Measurements from ENCODE around the gene ZNF580. TPM values are rescaled to one million over a fixed set of nuclear protein-coding genes. Genes with fewer than 3 reads are reported as not detected.

Gene ZNF580
- total and polyA plus RNA-seq, 10 of the 15 experiments (the other 5 are each of a cell fraction or from before 2014, with no cell fraction given) = 2.3 to 31.8 (median 10.0) TPM

GRCh38 chr19:55690109-55690768 lies 49.4 kb downstream of the ZNF580 start:
- TF ChIP-seq BRCA1 (IDR thresholded peaks at IDR 0.05; ENCODE audit: low read depth, low read length) (no peak), PAX5 (IDR thresholded peaks at IDR 0.05; ENCODE audit: borderline replicate concordance, low read depth, low read length) (peak; percentile 79; the same call in 1 of the 2 replicates), SRF (IDR thresholded peaks at IDR 0.05; ENCODE audit: low read depth in 2 of 2, low read length in 2 of 2) (no peak)
- DNase-seq (ENCODE audit: low read depth, low spot score) = no peak
- ATAC-seq = no peak
- Histone ChIP-seq H4K20me1 (ENCODE audit: control insufficient read depth, insufficient read depth) (peaks cover 5% of the 10 kb centered on the region; the same call in 1 of the 2 replicates), H3K4me2 (ENCODE audit: control insufficient read depth, insufficient read depth) (no peak overlapping the region), H3K27me3 (replicated peaks in 1 of 2; ENCODE audit: control insufficient read depth in 2 of 2, insufficient read depth in 2 of 2, low read length in 1 of 2) (no peaks in the 10 kb centered on the region), H3K4me1 (ENCODE audit: control insufficient read depth, insufficient read depth, low read length) (no peaks in the 10 kb centered on the region), H3K4me3 (no peak overlapping the region), H3K27ac (ENCODE audit: control insufficient read depth, insufficient read depth) (no peak overlapping the region), H3K36me3 (ENCODE audit: control insufficient read depth in 2 of 2, insufficient read depth in 2 of 2, low read length in 1 of 2) (peaks cover 12 to 51% of the 10 kb centered on the region in 2 experiments; a peak in 3 of 4 replicates), H2AFZ (ENCODE audit: control insufficient read depth, low read depth, low read length) (no peak overlapping the region), H3K9ac (ENCODE audit: control insufficient read depth, insufficient read depth, low read length) (no peak overlapping the region), H3K79me2 (ENCODE audit: control insufficient read depth, insufficient read depth, low read length) (peaks cover 2% of the 10 kb centered on the region), H3K9me3 (replicated peaks; ENCODE audit: control insufficient read depth, insufficient read depth, low read length) (no peaks in the 10 kb centered on the region)
- SMC1A ChIA-PET (ENCODE audit: uncharacterized antibody, unreplicated experiment) = no interaction called here
- in situ Hi-C loops (cut with MboI) = no loop called here
- POLR2A ChIA-PET = no interaction called here
- no peak for FAIRE-seq
- intact Hi-C loops (cut with micrococcal nuclease; ENCODE audit: unreplicated experiment) = no loop called here
- WGBS (ENCODE audit: insufficient coverage, insufficient replicate concordance, low lambda C conversion rate, missing lambda C conversion rate) = 93% methylated on average over 25 of the region's 25 CpGs
- BruUV-seq (replicated peaks) = no TSS peak
- CTCF ChIA-PET = no interaction called here
- RAD21 ChIA-PET (ENCODE audit: unreplicated experiment) = no interaction called here

- DNase-seq (ENCODE audit: low read depth, low spot score) = no peak
Observed at GRCh38 chr19:55690769-55691545, 50.2 kb downstream of the ZNF580 start.

More at GRCh38 chr19:55690769-55691545, 50.2 kb downstream of the ZNF580 start:
- Histone ChIP-seq H3K4me2 (ENCODE audit: control insufficient read depth, insufficient read depth) (no peak overlapping the region), H3K4me3 (no peak overlapping the region), H2AFZ (ENCODE audit: control insufficient read depth, low read depth, low read length) (no peak overlapping the region), H4K20me1 (ENCODE audit: control insufficient read depth, insufficient read depth) (peaks cover 5% of the 10 kb centered on the region; the same call in 1 of the 2 replicates), H3K79me2 (ENCODE audit: control insufficient read depth, insufficient read depth, low read length) (peaks cover 2% of the 10 kb centered on the region; the same call in 1 of the 2 replicates), H3K9me3 (replicated peaks; ENCODE audit: control insufficient read depth, insufficient read depth, low read length) (no peaks in the 10 kb centered on the region), H3K27ac (ENCODE audit: control insufficient read depth, insufficient read depth) (no peak overlapping the region), H3K4me1 (ENCODE audit: control insufficient read depth, insufficient read depth, low read length) (no peaks in the 10 kb centered on the region), H3K27me3 (replicated peaks in 1 of 2; ENCODE audit: control insufficient read depth in 2 of 2, insufficient read depth in 2 of 2, low read length in 1 of 2) (no peaks in the 10 kb centered on the region), H3K9ac (ENCODE audit: control insufficient read depth, insufficient read depth, low read length) (no peak overlapping the region), H3K36me3 (ENCODE audit: control insufficient read depth in 2 of 2, insufficient read depth in 2 of 2, low read length in 1 of 2) (peaks cover 9 to 48% of the 10 kb centered on the region in 2 experiments; a peak in 3 of 4 replicates)
- ChIA-PET RAD21 (ENCODE audit: unreplicated experiment) (no interaction called here), POLR2A (no interaction called here), SMC1A (ENCODE audit: uncharacterized antibody, unreplicated experiment) (no interaction called here), CTCF (no interaction called here)
- ATAC-seq (no peak), FAIRE-seq (no peak)
- in situ Hi-C loops (cut with MboI) (no loop called here), intact Hi-C loops (cut with micrococcal nuclease; ENCODE audit: unreplicated experiment) (no loop called here)
- no TSS peak for BruUV-seq (replicated peaks)
- 94% methylated on average over 31 of the region's 31 CpGs for WGBS (ENCODE audit: insufficient coverage, insufficient replicate concordance, low lambda C conversion rate, missing lambda C conversion rate)
- TF ChIP-seq POLR2A (IDR thresholded peaks at IDR 0.05; ENCODE audit: low read depth, low read length) (peak; percentile 54), DPF2 (IDR thresholded peaks at IDR 0.05) (no peak), MYB (IDR thresholded peaks at IDR 0.05; ENCODE audit: borderline replicate concordance, low read depth, low read length) (no peak)
